Esophagus muscularis mucosa (tissue), 4 donors: ENCODE results near the gene PTPN6.

Experiments used
- CTCF ChIP-seq, 3 experiments: fragments of 200-600 bp in 2 of 3; fragments of 450-650 bp in 1 of 3; sonication (generic) in 2 of 3; IDR thresholded peaks; one replicate each; pipeline ENCODE4 v1.5.1; 2017 to 2019; ENCODE audit warnings: antibody characterized with exemption in 3 of 3, mild to moderate bottlenecking in 2 of 3, moderate library complexity in 1 of 3
- EP300 ChIP-seq: sonication (generic); formaldehyde crosslinking; IDR thresholded peaks from one replicate; pipeline ENCODE4 v1.6.1; 2017; ENCODE audit warnings: antibody characterized with exemption
- POLR2A ChIP-seq: fragments of 450-650 bp; IDR thresholded peaks from one replicate; pipeline ENCODE4 v1.6.1; 2017; ENCODE audit warnings: antibody characterized with exemption, moderate library complexity, mild to moderate bottlenecking, low read depth
- POLR2AphosphoS5 ChIP-seq, 2 donors: sonication (generic); formaldehyde crosslinking; IDR thresholded peaks; one replicate each; pipeline ENCODE4 v1.6.1; 2017; ENCODE audit warnings: antibody characterized with exemption in 2 of 2

GRCh38 chr12:6914246-6914946 lies 36.8 kb upstream of the PTPN6 start, which contains the start of gene ENO2:
- TF ChIP-seq CTCF (IDR thresholded peaks at IDR 0.05) (peak in 1 of 3 experiments; percentile 8), POLR2AphosphoS5 (IDR thresholded peaks at IDR 0.05) (peak; percentile 71 to 75), POLR2A (no peak), EP300 (no peak)
